Hepatocyte (in vitro differentiated cells): ENCODE results near the gene MICAL2. TPM values are rescaled to one million over a fixed set of nuclear protein-coding genes. Genes with fewer than 3 reads are reported as not detected.

Source experiments
- DNase-seq: peaks from one replicate; pipeline ENCODE4 v3.0.0-alpha.2; 2016; ENCODE audit warnings: low spot score
- H2AFZ ChIP-seq: fragments of 200-600 bp; sonication (generic); 2 replicates; pipeline ENCODE4 v1.6.0; 2016; ENCODE audit warnings: antibody characterized with exemption, mild to moderate bottlenecking
- H3K27ac ChIP-seq: fragments of 200-600 bp; sonication (generic); 2 replicates; pipeline ENCODE4 v1.5.1; 2016; ENCODE audit warnings: mild to moderate bottlenecking
- H3K27me3 ChIP-seq: fragments of 200-600 bp; sonication (generic); 2 replicates; pipeline ENCODE4 v1.6.1; 2016
- H3K36me3 ChIP-seq: fragments of 200-600 bp; sonication (generic); replicated peaks from 2 replicates; pipeline ENCODE4 v1.5.1; 2016; ENCODE audit warnings: low read depth; ENCODE audit not compliant: insufficient read depth
- H3K4me1 ChIP-seq: fragments of 200-600 bp; sonication (generic); 2 replicates; pipeline ENCODE4 v1.5.1; 2016; ENCODE audit warnings: mild to moderate bottlenecking, moderate library complexity; ENCODE audit not compliant: insufficient read depth
- H3K4me2 ChIP-seq: fragments of 200-600 bp; sonication (generic); 2 replicates; pipeline ENCODE4 v1.6.0; 2016
- H3K4me3 ChIP-seq: fragments of 200-600 bp; sonication (generic); 2 replicates; pipeline ENCODE4 v1.5.1; 2016; ENCODE audit warnings: mild to moderate bottlenecking
- H3K79me2 ChIP-seq: fragments of 200-600 bp; sonication (generic); 2 replicates; pipeline ENCODE4 v1.6.0; 2017; ENCODE audit warnings: mild to moderate bottlenecking
- H3K9me2 ChIP-seq: fragments of 200-600 bp; sonication (generic); replicated peaks from 2 replicates; pipeline ENCODE4 v1.6.0; 2017; ENCODE audit warnings: mild to moderate bottlenecking; ENCODE audit not compliant: insufficient read depth
- H3K9me3 ChIP-seq: fragments of 200-600 bp; sonication (generic); 2 replicates; pipeline ENCODE4 v1.5.1; 2016; ENCODE audit warnings: low read depth, mild to moderate bottlenecking
- H4K20me1 ChIP-seq: fragments of 200-600 bp; sonication (generic); 2 replicates; pipeline ENCODE4 v1.6.0; 2016; ENCODE audit warnings: mild to moderate bottlenecking; ENCODE audit not compliant: insufficient read depth, poor library complexity, severe bottlenecking
- CTCF ChIP-seq: fragments of 200-600 bp; sonication (generic); IDR thresholded peaks from 2 replicates; pipeline ENCODE4 v1.5.1; 2016; ENCODE audit warnings: antibody characterized with exemption, mild to moderate bottlenecking; ENCODE audit not compliant: poor library complexity
- EZH2 ChIP-seq: fragments of 200-600 bp; sonication (generic); IDR thresholded peaks from 2 replicates; pipeline ENCODE4 v1.6.1; 2016; ENCODE audit warnings: antibody characterized with exemption, mild to moderate bottlenecking, borderline replicate concordance
- EZH2phosphoT487 ChIP-seq: fragments of 200-600 bp; sonication (generic); IDR thresholded peaks from one replicate; pipeline ENCODE4 v1.6.1; 2018; ENCODE audit warnings: antibody characterized with exemption, mild to moderate bottlenecking, low read depth, moderate library complexity; ENCODE audit not compliant: unreplicated experiment, severe bottlenecking
- WGBS: methylation state at CpG from one replicate; pipeline ENCODE4 v1.1.6; 2016; ENCODE audit warnings: low lambda C conversion rate; ENCODE audit errors: missing lambda C conversion rate; 5-methylcytosine and 5-hydroxymethylcytosine counted together
- polyA plus RNA-seq: library from polyadenylated mRNA; unstranded; fragments of >200 nt; fragmentation: Nextera tagmentation; extraction: Ambion mirVana; gene quantifications from 2 replicates; pipeline ENCODE4 v1.2.1, GENCODE V29; 2016
- total RNA-seq: library from RNA; depleted of rRNA; stranded (reverse); fragments of >200 nt; gene quantifications from 2 replicates; pipeline ENCODE4 v1.2.3, GENCODE V29; 2014

MICAL2 gene
- total and polyA plus RNA-seq, 2 experiments from 2014 or later = 36.8 to 56.0 TPM

- H3K4me3 ChIP-seq = no peak overlapping the region
These were observed 97.2 kb downstream of the MICAL2 start for GRCh38 chr11:12207384-12208150.

DNA sequence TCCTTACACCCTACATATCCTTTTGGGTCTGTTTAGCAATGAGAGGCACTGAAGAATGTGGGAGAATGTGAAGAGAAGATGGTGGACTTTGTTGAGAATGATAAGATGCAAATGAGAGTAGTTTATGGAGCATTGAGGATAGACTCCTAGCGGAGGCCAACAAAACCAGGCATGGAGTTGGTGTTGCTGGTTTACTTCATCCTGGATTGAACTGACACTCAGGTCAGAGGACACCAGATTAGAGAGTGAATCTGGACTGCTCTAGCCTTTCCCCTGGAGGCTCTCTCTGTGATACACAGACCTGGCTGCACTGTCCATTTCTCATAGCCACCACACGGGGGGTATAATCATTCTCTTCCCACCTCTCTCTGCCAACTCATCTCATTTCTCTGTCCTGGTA is 98.7 kb downstream of the MICAL2 start:
- Histone ChIP-seq H3K79me2 (no peaks in the 10 kb centered on the region), H3K4me3 (no peak overlapping the region), H4K20me1 (no peaks in the 10 kb centered on the region), H3K9me3 (no peaks in the 10 kb centered on the region), H3K4me2 (no peak overlapping the region), H3K36me3 (no peaks in the 10 kb centered on the region), H3K9me2 (no peaks in the 10 kb centered on the region), H3K27me3 (no peaks in the 10 kb centered on the region), H2AFZ (no peak overlapping the region), H3K27ac (peak overlapping the region; percentile 81), H3K4me1 (peaks cover 10% of the 10 kb centered on the region)
- WGBS = 43% methylated on average over 2 of the region's 2 CpGs
- no peak for TF ChIP-seq CTCF
- no peak for TF ChIP-seq EZH2
- no peak for TF ChIP-seq EZH2phosphoT487
- DNase-seq = no peak

More at GRCh38 chr11:12207384-12208150, 97.2 kb downstream of the MICAL2 start:
- Histone ChIP-seq H4K20me1 (no peaks in the 10 kb centered on the region), H2AFZ (no peak overlapping the region), H3K79me2 (peaks cover 8% of the 10 kb centered on the region), H3K4me2 (no peak overlapping the region), H3K36me3 (no peaks in the 10 kb centered on the region), H3K9me3 (no peaks in the 10 kb centered on the region), H3K27ac (peak overlapping the region; percentile 81), H3K27me3 (no peaks in the 10 kb centered on the region), H3K4me1 (peaks cover 6% of the 10 kb centered on the region), H3K9me2 (no peaks in the 10 kb centered on the region)
- TF ChIP-seq CTCF (no peak), EZH2phosphoT487 (no peak), EZH2 (no peak)
- no peak for DNase-seq
- WGBS = 76% methylated on average over 9 of the region's 9 CpGs

DNA sequence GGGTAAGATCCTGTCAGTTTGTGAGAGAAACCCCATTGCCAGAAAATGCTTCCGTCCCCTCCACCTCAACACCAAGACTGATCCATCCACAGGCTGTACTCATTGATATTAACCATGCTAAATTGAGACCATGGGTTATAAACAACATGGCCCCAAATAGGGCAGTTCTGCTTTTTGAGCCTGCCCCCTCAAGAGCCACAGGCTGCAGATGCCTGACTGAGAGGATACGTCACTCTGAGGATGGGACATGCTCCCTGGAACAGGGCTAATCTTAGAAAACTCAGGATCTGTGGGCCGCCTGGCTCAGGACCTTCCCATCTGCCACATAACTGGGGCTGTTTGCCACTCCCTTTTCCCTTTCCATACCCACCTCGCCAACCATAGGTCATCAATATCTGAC is 99.8 kb downstream of the MICAL2 start:
- Histone ChIP-seq H3K4me2 (no peak overlapping the region), H4K20me1 (no peaks in the 10 kb centered on the region), H3K27me3 (no peaks in the 10 kb centered on the region), H3K4me1 (peaks cover 12% of the 10 kb centered on the region), H3K9me3 (no peaks in the 10 kb centered on the region), H3K36me3 (no peaks in the 10 kb centered on the region), H3K79me2 (no peaks in the 10 kb centered on the region), H3K27ac (no peak overlapping the region), H2AFZ (no peak overlapping the region), H3K9me2 (no peaks in the 10 kb centered on the region), H3K4me3 (no peak overlapping the region)
- TF ChIP-seq EZH2phosphoT487 (no peak), CTCF (no peak), EZH2 (no peak)
- DNase-seq = no peak
- WGBS = 97% methylated on average over 4 of the region's 4 CpGs
